Colonic mucosa (tissue), 4 donors: ENCODE data around the gene GRIN2C. TPM values are rescaled to one million over a fixed set of nuclear protein-coding genes. Genes with fewer than 3 reads are reported as not detected.
A peak's percentile ranks its signal among the peaks of the same experiment; 100 is the strongest.

Experiments used
- DNase-seq: peaks from one replicate; pipeline ENCODE4 v3.0.0-alpha.2; 2020
- H3K27ac ChIP-seq: fragments of 200-600 bp; one replicate; pipeline ENCODE4 v1.8.0; 2021
- H3K27me3 ChIP-seq: fragments of 200-600 bp; one replicate; pipeline ENCODE4 v1.8.0; 2021
- H3K36me3 ChIP-seq: fragments of 200-600 bp; one replicate; pipeline ENCODE4 v1.8.0; 2021
- H3K4me1 ChIP-seq: fragments of 200-600 bp; one replicate; pipeline ENCODE4 v1.8.0; 2021; ENCODE audit warnings: mild to moderate bottlenecking
- H3K4me3 ChIP-seq: fragments of 200-600 bp; one replicate; pipeline ENCODE4 v1.8.0; 2021
- H3K9ac ChIP-seq, 2 donors: one replicate each; pipeline ENCODE4 v1.7.0; 2013; ENCODE audit warnings: control low read depth in 2 of 2, low read depth in 2 of 2, low read length in 2 of 2
- H3K9me3 ChIP-seq: fragments of 200-600 bp; one replicate; pipeline ENCODE4 v1.8.0; 2021
- CTCF ChIP-seq: fragments of 200-600 bp; IDR thresholded peaks from one replicate; pipeline ENCODE4 v1.8.0; 2022; ENCODE audit warnings: antibody characterized with exemption, mild to moderate bottlenecking
- intact Hi-C: fragments of 100-400 bp; cut with DNase I; formaldehyde crosslinking; loops from one replicate; pipeline ENCODE4 v1.14.1; 2022
- total RNA-seq, 2 donors: library from RNA; stranded (reverse); fragmentation: NEBNext Ultra II Directional in 1 of 2; extraction: Animal tissue kit (Norgen Biotek cat#: 25700) in 1 of 2; gene quantifications; one replicate each; pipeline ENCODE4 v1.2.1, GENCODE V29; 2021
- donor health status: healthy.
- donor health status: DM: no; HTN: no; CAD: no.
- donor health status: DM: no; HTN: no; CAD: no.

GRIN2C gene
- total RNA-seq, 2 donors from 2014 or later, result 0.16 to 0.30 TPM

- no peaks in the 10 kb centered on the region for H3K9me3 ChIP-seq
- intact Hi-C loops, result no loop called here
- no peak overlapping the region for H3K27ac ChIP-seq
- H3K4me3 ChIP-seq, result no peak overlapping the region
- no peaks in the 10 kb centered on the region for H3K36me3 ChIP-seq
- no peaks in the 10 kb centered on the region for H3K27me3 ChIP-seq
- H3K9ac ChIP-seq, result no peak overlapping the region
- DNase-seq, result no peak
- no peak for TF ChIP-seq CTCF
- H3K4me1 ChIP-seq, result no peaks in the 10 kb centered on the region
Measured at GRCh38 chr17:74843352-74843627, 16.4 kb downstream of the GRIN2C start.

GRCh38 chr17:74842599-74843351 is 16.9 kb downstream of the GRIN2C start:
- intact Hi-C loops, result no loop called here
- H3K27ac ChIP-seq, result no peak overlapping the region
- peak overlapping the region in 1 of 2 donors; percentile 39 for H3K9ac ChIP-seq
- H3K9me3 ChIP-seq, result no peaks in the 10 kb centered on the region
- no peaks in the 10 kb centered on the region for H3K36me3 ChIP-seq
- H3K4me1 ChIP-seq, result no peaks in the 10 kb centered on the region
- H3K4me3 ChIP-seq, result peak overlapping the region; percentile 36
- TF ChIP-seq CTCF, result peak; percentile 50
- DNase-seq, result peak; percentile 67
- no peaks in the 10 kb centered on the region for H3K27me3 ChIP-seq

- intact Hi-C loops, result no loop called here
- Histone ChIP-seq H3K9ac (no peak overlapping the region), H3K36me3 (no peaks in the 10 kb centered on the region), H3K4me3 (peak overlapping the region; percentile 36), H3K27me3 (no peaks in the 10 kb centered on the region), H3K4me1 (no peaks in the 10 kb centered on the region), H3K9me3 (no peaks in the 10 kb centered on the region), H3K27ac (no peak overlapping the region)
- no peak for TF ChIP-seq CTCF
- no peak for DNase-seq
Measured at GRCh38 chr17:74842146-74842598, 17.5 kb downstream of the GRIN2C start.

DNA sequence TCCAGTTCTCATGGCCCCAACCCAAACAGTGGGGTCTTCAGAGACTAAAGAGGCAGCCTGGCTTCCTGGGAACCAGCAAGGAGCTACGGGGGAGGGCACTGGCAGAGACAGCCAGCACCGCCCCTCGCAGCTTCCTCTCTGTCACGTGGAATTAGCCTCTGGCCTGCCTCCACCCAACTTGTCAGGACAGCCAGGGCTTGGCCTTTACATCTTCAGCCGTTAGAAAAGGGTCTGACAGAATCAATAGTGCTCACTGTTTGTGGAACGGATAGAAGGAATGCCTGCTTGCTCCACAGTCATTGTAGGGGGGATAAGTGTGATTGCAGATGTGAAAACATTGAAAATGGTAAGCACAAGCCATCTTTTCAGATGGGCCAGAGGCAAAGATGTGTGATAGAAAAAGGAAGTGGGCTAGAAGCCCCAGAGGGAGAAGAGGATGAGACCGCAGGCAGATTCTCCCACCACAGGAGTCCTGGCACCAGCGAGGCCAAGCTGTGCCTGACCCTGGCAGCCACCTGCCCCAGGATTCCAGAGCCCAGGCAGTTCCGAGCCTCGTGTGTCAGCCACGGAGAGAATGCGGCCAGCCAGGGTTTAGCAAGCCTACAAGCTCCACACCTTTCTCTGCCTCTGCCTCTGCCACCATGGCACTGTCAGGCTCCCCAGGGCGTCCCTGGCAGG is 18.6 kb downstream of the GRIN2C start:
- Histone ChIP-seq H3K9me3 (no peaks in the 10 kb centered on the region), H3K36me3 (no peaks in the 10 kb centered on the region), H3K4me1 (no peaks in the 10 kb centered on the region), H3K4me3 (no peak overlapping the region), H3K27me3 (no peaks in the 10 kb centered on the region), H3K9ac (no peak overlapping the region), H3K27ac (no peak overlapping the region)
- intact Hi-C loops, result no loop called here
- peak; percentile 49 for DNase-seq
- no peak for TF ChIP-seq CTCF

GRCh38 chr17:74839990-74840852 is 19.5 kb downstream of the GRIN2C start:
- TF ChIP-seq CTCF, result no peak
- no peak overlapping the region for H3K9ac ChIP-seq
- no peak for DNase-seq
- no peak overlapping the region for H3K27ac ChIP-seq
- H3K36me3 ChIP-seq, result no peaks in the 10 kb centered on the region
- no peaks in the 10 kb centered on the region for H3K9me3 ChIP-seq
- H3K4me1 ChIP-seq, result no peaks in the 10 kb centered on the region
- H3K27me3 ChIP-seq, result no peaks in the 10 kb centered on the region
- no peak overlapping the region for H3K4me3 ChIP-seq
- intact Hi-C loops, result no loop called here
